H4 (cell line): ENCODE measurements around the gene GPR171. TPM values are rescaled to one million over a fixed set of nuclear protein-coding genes. Genes with fewer than 3 reads are reported as not detected.
"Not testable (repeated sequence)": the region's sequence is repeated elsewhere in the genome, so short reads cannot be mapped to it uniquely, and the experiment has no call there.

Experiments used
- DNase-seq: peaks from one replicate; pipeline ENCODE4 v3.0.0-alpha.2; 2015; ENCODE audit warnings: low spot score
- total RNA-seq: library from RNA; depleted of rRNA; stranded (reverse); fragments of >200 nt; shearing (Covaris generic); gene quantifications from 2 replicates; pipeline ENCODE4 v1.2.3, GENCODE V29; 2014; rRNA removed

GPR171 gene
- total RNA-seq = not detected in 2 replicates

- DNase-seq = no peak
Observed at GRCh38 chr3:151203051-151203420, at the start of gene GPR171. GPR171 (minus strand) TSS chr3:151203216; CDS start chr3:151199386, 3,830 bp downstream.

- no peak for DNase-seq
Observed at GRCh38 chr3:151248772-151249337, 45.8 kb upstream of the GPR171 start.

GRCh38 chr3:151242006-151242405 lies 39.0 kb upstream of the GPR171 start:
- DNase-seq = not testable (repeated sequence)

- DNase-seq = no peak
Observed at GRCh38 chr3:151236736-151237135, 33.7 kb upstream of the GPR171 start.

GRCh38 chr3:151236316-151236715 lies 33.3 kb upstream of the GPR171 start:
- no peak for DNase-seq

GRCh38 chr3:151234825-151235224 lies 31.8 kb upstream of the GPR171 start:
- no peak for DNase-seq

GRCh38 chr3:151232991-151233390 lies 30.0 kb upstream of the GPR171 start:
- DNase-seq = no peak

- DNase-seq = not testable (repeated sequence)
Observed at GRCh38 chr3:151232403-151232802, 29.4 kb upstream of the GPR171 start.

- no peak for DNase-seq
Observed at GRCh38 chr3:151230646-151231045, 27.6 kb upstream of the GPR171 start.

- DNase-seq = peak; percentile 18
Observed at GRCh38 chr3:151228666-151229040, 25.6 kb upstream of the GPR171 start.

- DNase-seq = peak; percentile 78
Observed at GRCh38 chr3:151227807-151228665, 25.0 kb upstream of the GPR171 start.

GRCh38 chr3:151227266-151227806 lies 24.3 kb upstream of the GPR171 start:
- DNase-seq = peak; percentile 10

GRCh38 chr3:151226825-151227224 lies 23.8 kb upstream of the GPR171 start:
- no peak for DNase-seq

- peak; percentile 39 for DNase-seq
Observed at GRCh38 chr3:151226088-151226563, 23.1 kb upstream of the GPR171 start.

GRCh38 chr3:151225040-151225975 lies 22.3 kb upstream of the GPR171 start:
- no peak for DNase-seq

GRCh38 chr3:151224268-151224866 lies 21.4 kb upstream of the GPR171 start:
- DNase-seq = no peak

- DNase-seq = no peak
Observed at GRCh38 chr3:151219056-151219455, 16.0 kb upstream of the GPR171 start.

- DNase-seq = no peak
Observed at GRCh38 chr3:151218136-151218535, 15.1 kb upstream of the GPR171 start.

- DNase-seq = no peak
Observed at GRCh38 chr3:151216641-151217607, 13.9 kb upstream of the GPR171 start.

GRCh38 chr3:151214459-151214858 lies 11.4 kb upstream of the GPR171 start:
- DNase-seq = no peak
